Measurements from ENCODE around the gene NQO2. TPM values are rescaled to one million over a fixed set of nuclear protein-coding genes. Genes with fewer than 3 reads are reported as not detected.
"Not testable (repeated sequence)": the region's sequence is repeated elsewhere in the genome, so short reads cannot be mapped to it uniquely, and the experiment has no call there.

The NQO2 gene
- total and polyA plus RNA-seq, 12 donors: 29.5 to 107 (median 52.4) TPM

GRCh38 chr6:3057063-3057770 lies 57.5 kb downstream of the NQO2 start:
- H3K27me3 ChIP-seq: no peaks in the 10 kb centered on the region
- intact Hi-C loops (cut with DNase I): loop anchor here in 9 of 10 donors (1.0 to 10.0 kb wide), 6 partner anchors 58 to 215 kb away; partner anchors contain the start of genes SERPINB1 (in 5 of the 9) and NQO2 (in 1 of the 9)

GRCh38 chr6:3058957-3059356 lies 59.3 kb downstream of the NQO2 start:
- Histone ChIP-seq H3K27me3 (no peaks in the 10 kb centered on the region), H3K4me1 (peaks cover 0 to 16% (median 11%) of the 10 kb centered on the region in 9 donors), H3K36me3 (no peaks in the 10 kb centered on the region), H3K9me3 (no peaks in the 10 kb centered on the region), H3K27ac (no peak overlapping the region), H3K4me3 (no peak overlapping the region)
- intact Hi-C loops (cut with DNase I): loop anchor here in 7 of 10 donors (2.0 to 10.0 kb wide), 4 partner anchors 60 to 217 kb away; partner anchors contain the start of genes SERPINB1 (in 5 of the 7) and NQO2 (in 1 of the 7)
- 62% methylated on average over 2 of the region's 2 CpGs for WGBS, 2 donors
- TF ChIP-seq CTCF (IDR thresholded peaks at IDR 0.05): no peak
- ATAC-seq (no peak), DNase-seq (no peak)

More at GRCh38 chr6:3057063-3057770, 57.5 kb downstream of the NQO2 start:
- Histone ChIP-seq H3K27ac (no peak overlapping the region), H3K36me3 (no peaks in the 10 kb centered on the region), H3K4me1 (peaks cover 0 to 31% (median 19%) of the 10 kb centered on the region in 9 donors), H3K4me3 (no peak overlapping the region), H3K9me3 (no peaks in the 10 kb centered on the region)
- 86 to 89% methylated on average over 11 of the region's 11 CpGs for WGBS, 2 donors
- TF ChIP-seq CTCF (IDR thresholded peaks at IDR 0.05): no peak
- ATAC-seq: no peak
- DNase-seq: no peak

- DNase-seq; H3K4me3 ChIP-seq; H3K27ac ChIP-seq; H3K36me3 ChIP-seq; H3K27me3 ChIP-seq; ATAC-seq; H3K9me3 ChIP-seq; intact Hi-C loops (cut with DNase I): not testable (repeated sequence)
- WGBS, 2 donors: 95 to 97% methylated on average over 11 of the region's 11 CpGs
- H3K4me1 ChIP-seq: peaks cover 0 to 17% (median 14%) of the 10 kb centered on the region in 9 donors
Measured at GRCh38 chr6:3060092-3060491, 60.4 kb downstream of the NQO2 start.

GRCh38 chr6:3061501-3061941 lies 61.8 kb downstream of the NQO2 start:
- H3K27ac ChIP-seq: no peak overlapping the region
- DNase-seq: no peak
- no peaks in the 10 kb centered on the region for H3K9me3 ChIP-seq
- 92 to 93% methylated on average over 5 of the region's 5 CpGs for WGBS, 2 donors
- H3K27me3 ChIP-seq: no peaks in the 10 kb centered on the region
- no peak for TF ChIP-seq CTCF (IDR thresholded peaks at IDR 0.05)
- peaks cover 0 to 18% (median 8%) of the 10 kb centered on the region in 9 donors for H3K4me1 ChIP-seq
- ATAC-seq: no peak
- H3K36me3 ChIP-seq: no peaks in the 10 kb centered on the region
- intact Hi-C loops (cut with DNase I): no loop called here
- H3K4me3 ChIP-seq: no peak overlapping the region

GRCh38 chr6:3063340-3063732 lies 63.6 kb downstream of the NQO2 start:
- H3K36me3 ChIP-seq; intact Hi-C loops (cut with DNase I); H3K9me3 ChIP-seq; DNase-seq; H3K27me3 ChIP-seq: not testable (repeated sequence)
- peaks cover 0 to 28% (median 17%) of the 10 kb centered on the region in 9 donors for H3K4me1 ChIP-seq
- WGBS, 2 donors: 1 to 6% methylated on average over 11 to 16 of the region's 19 CpGs
- peak overlapping the region; percentile 88 to 98 (median 96) for H3K27ac ChIP-seq
- peak in 5 of 8 donors; percentile 0 to 6 (median 1) for ATAC-seq
- peak overlapping the region in 9 of 10 donors; percentile 76 to 98 (median 84) for H3K4me3 ChIP-seq
